Upper lobe of right lung (tissue), 1 donor: ENCODE results near the gene SUMF1. TPM values are rescaled to one million over a fixed set of nuclear protein-coding genes. Genes with fewer than 3 reads are reported as not detected.

ENCODE experiments used
- ATAC-seq: fragments of 200-7000 bp; cut with Tn5 transposase; one replicate; pipeline ENCODE4 v1.9.1; 2020; ENCODE audit warnings: mild to moderate bottlenecking, moderate library complexity
- DNase-seq: peaks from one replicate; pipeline ENCODE4 v3.0.0-alpha.2; 2020
- H3K27ac ChIP-seq: fragments of 200-600 bp; one replicate; pipeline ENCODE4 v1.8.0; 2022
- H3K27me3 ChIP-seq: fragments of 200-600 bp; one replicate; pipeline ENCODE4 v1.8.0; 2022; ENCODE audit warnings: mild to moderate bottlenecking
- H3K36me3 ChIP-seq: fragments of 200-600 bp; one replicate; pipeline ENCODE4 v1.8.0; 2022
- H3K4me1 ChIP-seq: fragments of 200-600 bp; one replicate; pipeline ENCODE4 v1.8.0; 2022
- H3K4me3 ChIP-seq: fragments of 200-600 bp; one replicate; pipeline ENCODE4 v1.8.0; 2022; ENCODE audit warnings: mild to moderate bottlenecking
- H3K9me3 ChIP-seq: fragments of 200-600 bp; one replicate; pipeline ENCODE4 v1.8.0; 2022
- intact Hi-C: fragments of 100-400 bp; cut with DNase I; formaldehyde crosslinking; loops from one replicate; pipeline ENCODE4 v1.11.0; 2022
- total RNA-seq: library from RNA; stranded (reverse); fragmentation: NEBNext Ultra II Directional; extraction: Animal tissue kit (Norgen Biotek cat#: 25700); gene quantifications from one replicate; pipeline ENCODE4 v1.2.1, GENCODE V29; 2021
- TF ChIP-seq, protein P1 (sequence below): fragments of 200-600 bp; IDR thresholded peaks from one replicate; pipeline ENCODE4 v1.8.0; 2022; ENCODE audit warnings: antibody characterized with exemption
- donor health status: DM: no; HTN: yes; CAD: no; lungs with severe emphysema.

The SUMF1 gene
- total RNA-seq, 1 donor from 2014 or later = 33.3 TPM

- H3K9me3 ChIP-seq = no peaks in the 10 kb centered on the region
- ATAC-seq (no peak), DNase-seq (no peak)
- H3K4me3 ChIP-seq = no peak overlapping the region
- no peaks in the 10 kb centered on the region for H3K27me3 ChIP-seq
- peaks cover 11% of the 10 kb centered on the region for H3K4me1 ChIP-seq
- TF ChIP-seq, protein P1, sequence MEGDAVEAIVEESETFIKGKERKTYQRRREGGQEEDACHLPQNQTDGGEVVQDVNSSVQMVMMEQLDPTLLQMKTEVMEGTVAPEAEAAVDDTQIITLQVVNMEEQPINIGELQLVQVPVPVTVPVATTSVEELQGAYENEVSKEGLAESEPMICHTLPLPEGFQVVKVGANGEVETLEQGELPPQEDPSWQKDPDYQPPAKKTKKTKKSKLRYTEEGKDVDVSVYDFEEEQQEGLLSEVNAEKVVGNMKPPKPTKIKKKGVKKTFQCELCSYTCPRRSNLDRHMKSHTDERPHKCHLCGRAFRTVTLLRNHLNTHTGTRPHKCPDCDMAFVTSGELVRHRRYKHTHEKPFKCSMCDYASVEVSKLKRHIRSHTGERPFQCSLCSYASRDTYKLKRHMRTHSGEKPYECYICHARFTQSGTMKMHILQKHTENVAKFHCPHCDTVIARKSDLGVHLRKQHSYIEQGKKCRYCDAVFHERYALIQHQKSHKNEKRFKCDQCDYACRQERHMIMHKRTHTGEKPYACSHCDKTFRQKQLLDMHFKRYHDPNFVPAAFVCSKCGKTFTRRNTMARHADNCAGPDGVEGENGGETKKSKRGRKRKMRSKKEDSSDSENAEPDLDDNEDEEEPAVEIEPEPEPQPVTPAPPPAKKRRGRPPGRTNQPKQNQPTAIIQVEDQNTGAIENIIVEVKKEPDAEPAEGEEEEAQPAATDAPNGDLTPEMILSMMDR = no peak
- intact Hi-C loops = no loop called here
- no peak overlapping the region for H3K27ac ChIP-seq
- no peaks in the 10 kb centered on the region for H3K36me3 ChIP-seq
These were observed 41.4 kb downstream of the SUMF1 start for GRCh38 chr3:4425707-4426106.

GRCh38 chr3:4425055-4425454, 42.0 kb downstream of the SUMF1 start:
- no peaks in the 10 kb centered on the region for H3K27me3 ChIP-seq
- intact Hi-C loops = no loop called here
- no peak overlapping the region for H3K27ac ChIP-seq
- H3K4me3 ChIP-seq = no peak overlapping the region
- TF ChIP-seq, protein P1 = no peak
- DNase-seq = no peak
- peaks cover 11% of the 10 kb centered on the region for H3K4me1 ChIP-seq
- no peaks in the 10 kb centered on the region for H3K36me3 ChIP-seq
- ATAC-seq = no peak
- H3K9me3 ChIP-seq = no peaks in the 10 kb centered on the region

GRCh38 chr3:4421121-4421520, 45.9 kb downstream of the SUMF1 start:
- Histone ChIP-seq H3K4me3 (no peak overlapping the region), H3K27ac (peak overlapping the region; percentile 3)
- TF ChIP-seq, protein P1 = no peak

DNA sequence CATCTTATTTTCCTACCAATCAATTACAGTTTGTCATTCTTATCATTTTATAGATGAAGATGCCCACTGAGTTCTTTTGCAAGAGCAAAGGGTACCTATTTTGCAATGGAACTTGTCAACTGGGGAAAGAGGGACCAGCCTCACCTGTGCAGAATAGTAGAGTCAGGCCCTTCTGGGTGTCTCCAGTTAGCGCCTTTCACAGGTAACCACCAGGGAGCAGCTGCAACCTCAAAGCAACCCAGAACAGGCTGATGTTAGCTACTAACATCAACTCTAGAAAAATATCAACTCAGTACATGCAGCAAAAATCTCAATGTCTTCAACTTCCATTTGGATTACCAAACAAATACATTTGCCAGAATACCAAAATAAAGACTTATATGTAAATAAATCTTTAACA, 47.1 kb downstream of the SUMF1 start:
- Histone ChIP-seq H3K9me3 (no peaks in the 10 kb centered on the region), H3K4me1 (no peaks in the 10 kb centered on the region), H3K36me3 (peaks cover 34% of the 10 kb centered on the region), H3K4me3 (no peak overlapping the region), H3K27me3 (no peaks in the 10 kb centered on the region), H3K27ac (no peak overlapping the region)
- TF ChIP-seq, protein P1 = no peak
- DNase-seq = no peak
- intact Hi-C loops = no loop called here
- ATAC-seq = no peak

More at GRCh38 chr3:4421121-4421520, 45.9 kb downstream of the SUMF1 start:
- Histone ChIP-seq H3K27me3 (no peaks in the 10 kb centered on the region), H3K4me1 (no peaks in the 10 kb centered on the region), H3K36me3 (peaks cover 30% of the 10 kb centered on the region), H3K9me3 (no peaks in the 10 kb centered on the region)
- intact Hi-C loops = no loop called here
- DNase-seq (no peak), ATAC-seq (peak; percentile 87)

GRCh38 chr3:4419386-4419785, 47.7 kb downstream of the SUMF1 start:
- TF ChIP-seq, protein P1 = no peak
- Histone ChIP-seq H3K9me3 (no peaks in the 10 kb centered on the region), H3K27me3 (no peaks in the 10 kb centered on the region), H3K27ac (no peak overlapping the region), H3K4me3 (no peak overlapping the region), H3K36me3 (peaks cover 34% of the 10 kb centered on the region), H3K4me1 (no peaks in the 10 kb centered on the region)
- DNase-seq (no peak), ATAC-seq (no peak)
- intact Hi-C loops = no loop called here

GRCh38 chr3:4418156-4418555, 48.9 kb downstream of the SUMF1 start:
- no peak overlapping the region for H3K27ac ChIP-seq
- intact Hi-C loops = no loop called here
- DNase-seq = no peak
- TF ChIP-seq, protein P1 = no peak
- peak; percentile 14 for ATAC-seq
- H3K4me3 ChIP-seq = no peak overlapping the region
- no peaks in the 10 kb centered on the region for H3K9me3 ChIP-seq
- no peaks in the 10 kb centered on the region for H3K27me3 ChIP-seq
- H3K4me1 ChIP-seq = no peaks in the 10 kb centered on the region
- peaks cover 37% of the 10 kb centered on the region for H3K36me3 ChIP-seq
